ENCODE results near the gene CABLES2.

Gene CABLES2

DNA sequence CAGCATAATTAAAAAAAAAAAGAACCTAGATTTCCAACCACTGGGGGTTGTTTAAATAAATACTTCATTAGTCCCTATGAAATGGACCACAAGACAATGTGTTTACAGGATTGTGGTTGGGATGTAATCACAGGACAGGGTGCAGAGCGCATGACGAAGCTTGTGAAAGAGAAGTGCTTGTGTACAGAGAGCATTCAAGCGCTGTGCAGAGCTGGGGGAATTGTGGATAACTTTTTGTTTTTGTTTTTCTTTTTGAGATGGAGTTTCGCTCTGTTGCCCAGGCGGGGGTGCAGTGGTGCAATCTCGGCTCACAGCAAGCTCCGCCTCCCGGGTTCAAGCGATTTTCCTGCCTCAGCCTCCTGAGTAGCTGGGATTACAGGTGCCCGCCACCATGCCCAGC lies 62.3 kb downstream of the CABLES2 start:
- DNase-seq: no peak

DNA sequence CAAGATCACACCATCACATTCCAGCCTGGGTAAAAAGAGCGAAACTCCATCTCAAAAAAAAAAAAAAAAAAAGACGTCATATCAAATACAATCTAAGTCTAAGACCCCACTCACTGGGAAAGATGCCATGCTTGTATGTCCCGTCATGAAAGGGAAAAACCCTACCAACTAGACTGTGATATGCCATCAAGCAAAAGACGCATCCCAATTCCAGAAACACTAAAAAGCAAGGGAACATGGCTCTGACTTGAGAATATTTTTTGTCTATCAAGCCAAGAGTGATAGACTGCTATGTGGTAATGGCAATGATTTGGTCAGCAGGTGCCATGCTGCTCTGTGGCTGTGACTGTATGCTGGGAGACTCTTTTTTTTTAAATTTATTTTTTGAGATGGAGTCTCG lies 63.0 kb downstream of the CABLES2 start:
- DNase-seq: no peak

GRCh38 chr20:62342910-62343309 lies 64.2 kb downstream of the CABLES2 start:
- no peak for DNase-seq

- no peak for DNase-seq
Observed at GRCh38 chr20:62339647-62340062, 67.4 kb downstream of the CABLES2 start.
